A204.1 (cell line): ENCODE measurements around the gene TMEM238.

Experiments
- FAIRE-seq: peaks from 2 replicates; lab custom pipeline; 2012; peaks lifted over from hg19 to GRCh38; lab: Jason Lieb, UNC

Gene TMEM238

GRCh38 chr19:55358493-55358892, 25.6 kb downstream of the TMEM238 start:
- no peak for FAIRE-seq

GRCh38 chr19:55355213-55355821, 28.8 kb downstream of the TMEM238 start:
- FAIRE-seq = no peak

GRCh38 chr19:55354698-55355212, 29.3 kb downstream of the TMEM238 start, which contains the start of gene COX6B2:
TSS of gene COX6B2 (minus strand) at chr19:55354719. CDS start at chr19:55354521, 198 bp downstream.
- no peak for FAIRE-seq

GRCh38 chr19:55353803-55354697, 30.0 kb downstream of the TMEM238 start:
- no peak for FAIRE-seq

GRCh38 chr19:55353356-55353802, 30.7 kb downstream of the TMEM238 start:
- FAIRE-seq = no peak

GRCh38 chr19:55352549-55353145, 31.4 kb downstream of the TMEM238 start:
- no peak for FAIRE-seq

- no peak for FAIRE-seq
These were observed 32.1 kb downstream of the TMEM238 start for GRCh38 chr19:55352040-55352439.

- FAIRE-seq = no peak
These were observed 33.3 kb downstream of the TMEM238 start for GRCh38 chr19:55350620-55351315.

GRCh38 chr19:55348317-55349034, 35.6 kb downstream of the TMEM238 start:
- FAIRE-seq = no peak

- no peak for FAIRE-seq
These were observed 36.6 kb downstream of the TMEM238 start for GRCh38 chr19:55347442-55348009.

GRCh38 chr19:55346725-55347441, 37.2 kb downstream of the TMEM238 start:
- no peak for FAIRE-seq

- no peak for FAIRE-seq
These were observed 38.0 kb downstream of the TMEM238 start for GRCh38 chr19:55345818-55346724.

- no peak for FAIRE-seq
These were observed 38.8 kb downstream of the TMEM238 start for GRCh38 chr19:55345101-55345817.

- FAIRE-seq = no peak
These were observed 39.6 kb downstream of the TMEM238 start for GRCh38 chr19:55344444-55344843.

GRCh38 chr19:55341595-55342531, 42.2 kb downstream of the TMEM238 start:
- FAIRE-seq = no peak

GRCh38 chr19:55341171-55341588, 42.9 kb downstream of the TMEM238 start:
- no peak for FAIRE-seq

- no peak for FAIRE-seq
These were observed 43.3 kb downstream of the TMEM238 start for GRCh38 chr19:55340784-55341147.
